Right cardiac atrium (tissue), 5 donors: ENCODE results near the gene CAMSAP1. TPM values are rescaled to one million over a fixed set of nuclear protein-coding genes. Genes with fewer than 3 reads are reported as not detected.
"Not testable (repeated sequence)": the region's sequence is repeated elsewhere in the genome, so short reads cannot be mapped to it uniquely, and the experiment has no call there.

Source experiments
- ATAC-seq, 2 donors: fragments of 200-7000 bp; cut with Tn5 transposase; one replicate each; pipeline versions ENCODE4 v1.8.0 to v1.9.1; 2020; ENCODE audit warnings: moderate library complexity in 2 of 2, mild to moderate bottlenecking in 1 of 2
- DNase-seq, 3 donors: peaks; one replicate each; pipeline ENCODE4 v3.0.0-alpha.2; 2020
- H3K27ac ChIP-seq: one replicate; pipeline ENCODE4 v1.5.1; 2013; ENCODE audit warnings: mild to moderate bottlenecking, low read length, control low read depth, moderate library complexity
- H3K27me3 ChIP-seq: one replicate; pipeline ENCODE4 v1.6.1; 2013; ENCODE audit not compliant: control insufficient read depth, insufficient read depth
- H3K4me1 ChIP-seq: one replicate; pipeline ENCODE4 v1.6.1; 2013; ENCODE audit warnings: low read length; ENCODE audit not compliant: control insufficient read depth, insufficient read depth
- H3K4me3 ChIP-seq: one replicate; pipeline ENCODE4 v1.5.1; 2013; ENCODE audit warnings: low read length, control low read depth
- H3K9me3 ChIP-seq: one replicate; pipeline ENCODE4 v1.6.1; 2013; ENCODE audit warnings: low read length; ENCODE audit not compliant: control insufficient read depth
- WGBS: extraction: QIAGEN DNeasy Blood & Tissue Kit; methylation state at CpG from one replicate; pipeline ENCODE4 v1.1.7; 2013; 5-methylcytosine and 5-hydroxymethylcytosine counted together
- intact Hi-C, 4 donors: fragments of 100-400 bp; cut with DNase I; formaldehyde crosslinking; loops; one replicate each; pipeline versions ENCODE4 v1.11.0 to v1.14.0; 2022 to 2023
- polyA plus RNA-seq: library from polyadenylated mRNA; stranded (reverse); fragments of 200-250 nt; gene quantifications from one replicate; pipeline ENCODE4 v1.2.3, GENCODE V29; 2013
- total RNA-seq, 4 donors: library from RNA; stranded (reverse); fragmentation: NEBNext Ultra II Directional; extraction: Animal tissue kit (Norgen Biotek cat#: 25700); gene quantifications; one replicate each; pipeline ENCODE4 v1.2.1, GENCODE V29; 2021
- donor health status: healthy with polysubstance abuse.
- donor health status: DM: no; HTN: yes; CAD: no.
- donor health status: DM: no; HTN: no; CAD: no.
- donor health status: DM: no; HTN: yes; CAD: no; lungs with severe emphysema.
- donor health status: DM: yes; HTN: yes; CAD: no.

CAMSAP1 gene
- total and polyA plus RNA-seq, 5 donors: 10.0 to 22.8 (median 18.2) TPM

- H3K4me3 ChIP-seq, H3K27me3 ChIP-seq, ATAC-seq, intact Hi-C loops, H3K4me1 ChIP-seq, H3K27ac ChIP-seq, DNase-seq, H3K9me3 ChIP-seq: not testable (repeated sequence)
- WGBS: 88% methylated on average over 9 of the region's 9 CpGs
These were observed 3.9 kb upstream of the CAMSAP1 start for GRCh38 chr9:135911233-135911632.

GRCh38 chr9:135910757-135911156, 3.4 kb upstream of the CAMSAP1 start:
- Histone ChIP-seq H3K4me3 (no peak overlapping the region), H3K9me3 (no peaks in the 10 kb centered on the region), H3K4me1 (peaks cover 4% of the 10 kb centered on the region), H3K27me3 (no peaks in the 10 kb centered on the region), H3K27ac (no peak overlapping the region)
- DNase-seq: peak in 1 of 3 donors; percentile 12
- intact Hi-C loops: no loop called here
- WGBS: 99% methylated on average over 9 of the region's 9 CpGs
- ATAC-seq: no peak

GRCh38 chr9:135910216-135910615, 2.9 kb upstream of the CAMSAP1 start:
- Histone ChIP-seq H3K4me3 (no peak overlapping the region), H3K9me3 (no peaks in the 10 kb centered on the region), H3K27ac (no peak overlapping the region), H3K27me3 (no peaks in the 10 kb centered on the region), H3K4me1 (peaks cover 7% of the 10 kb centered on the region)
- ATAC-seq (no peak), DNase-seq (no peak)
- 91% methylated on average over 2 of the region's 2 CpGs for WGBS
- intact Hi-C loops: no loop called here

GRCh38 chr9:135909371-135909770, 2.0 kb upstream of the CAMSAP1 start:
- no peaks in the 10 kb centered on the region for H3K27me3 ChIP-seq
- ATAC-seq (no peak), DNase-seq (no peak)
- no peak overlapping the region for H3K27ac ChIP-seq
- WGBS: 97% methylated on average over 6 of the region's 6 CpGs
- intact Hi-C loops: no loop called here
- no peaks in the 10 kb centered on the region for H3K9me3 ChIP-seq
- H3K4me1 ChIP-seq: peaks cover 7% of the 10 kb centered on the region
- no peak overlapping the region for H3K4me3 ChIP-seq

- ATAC-seq: no peak
- H3K27me3 ChIP-seq: no peaks in the 10 kb centered on the region
- no peak overlapping the region for H3K27ac ChIP-seq
- intact Hi-C loops: no loop called here
- H3K4me1 ChIP-seq: peaks cover 7% of the 10 kb centered on the region
- DNase-seq: peak in 1 of 3 donors; percentile 56
- 84% methylated on average over 12 of the region's 12 CpGs for WGBS
- H3K9me3 ChIP-seq: no peaks in the 10 kb centered on the region
- H3K4me3 ChIP-seq: no peak overlapping the region
These were observed 1.4 kb upstream of the CAMSAP1 start for GRCh38 chr9:135908754-135909204.

- intact Hi-C loops: no loop called here
- 16% methylated on average over 42 of the region's 42 CpGs for WGBS
- no peak for DNase-seq
- peak overlapping the region; percentile 82 for H3K4me3 ChIP-seq
- H3K9me3 ChIP-seq: no peaks in the 10 kb centered on the region
- H3K4me1 ChIP-seq: peaks cover 7% of the 10 kb centered on the region
- no peak overlapping the region for H3K27ac ChIP-seq
- ATAC-seq: peak in 1 of 2 donors; percentile 4
- H3K27me3 ChIP-seq: no peaks in the 10 kb centered on the region
These were observed 877 bp upstream of the CAMSAP1 start for GRCh38 chr9:135908093-135908753.

GRCh38 chr9:135907006-135907430, 328 bp downstream of the CAMSAP1 start:
- DNase-seq (peak in 2 of 3 donors; percentile 51 to 76), ATAC-seq (no peak)
- peak overlapping the region; percentile 98 for H3K4me3 ChIP-seq
- intact Hi-C loops: no loop called here
- peaks cover 12% of the 10 kb centered on the region for H3K4me1 ChIP-seq
- no peaks in the 10 kb centered on the region for H3K27me3 ChIP-seq
- peak overlapping the region; percentile 49 for H3K27ac ChIP-seq
- H3K9me3 ChIP-seq: no peaks in the 10 kb centered on the region
- WGBS: under 1% methylated on average over 67 of the region's 69 CpGs

GRCh38 chr9:135906291-135907005, 898 bp downstream of the CAMSAP1 start:
- H3K27ac ChIP-seq: peak overlapping the region; percentile 50
- H3K27me3 ChIP-seq: no peaks in the 10 kb centered on the region
- WGBS: under 1% methylated on average over 70 of the region's 70 CpGs
- DNase-seq: peak in 1 of 3 donors; percentile 77
- H3K4me3 ChIP-seq: peak overlapping the region; percentile 98
- intact Hi-C loops: no loop called here
- H3K4me1 ChIP-seq: peaks cover 12% of the 10 kb centered on the region
- H3K9me3 ChIP-seq: no peaks in the 10 kb centered on the region
- no peak for ATAC-seq

GRCh38 chr9:135905380-135906258, 1.7 kb downstream of the CAMSAP1 start:
- Histone ChIP-seq H3K4me1 (peaks cover 12% of the 10 kb centered on the region), H3K27ac (peak overlapping the region; percentile 8), H3K4me3 (peak overlapping the region; percentile 98), H3K9me3 (no peaks in the 10 kb centered on the region), H3K27me3 (no peaks in the 10 kb centered on the region)
- DNase-seq: no peak
- ATAC-seq: no peak
- intact Hi-C loops: no loop called here
- 67% methylated on average over 23 of the region's 23 CpGs for whole genome bisulfite sequencing

- no peak for ATAC-seq
- 96% methylated on average over 16 of the region's 16 CpGs for WGBS
- intact Hi-C loops: no loop called here
These were observed 3.4 kb downstream of the CAMSAP1 start for GRCh38 chr9:135903786-135904520.

More at GRCh38 chr9:135903786-135904520, 3.4 kb downstream of the CAMSAP1 start:
- Histone ChIP-seq H3K27me3 (no peaks in the 10 kb centered on the region), H3K9me3 (no peaks in the 10 kb centered on the region), H3K4me3 (no peak overlapping the region), H3K4me1 (peaks cover 11% of the 10 kb centered on the region), H3K27ac (no peak overlapping the region)
- DNase-seq: no peak
